ENCODE measurements around the gene GPRC5B.

GPRC5B gene, protein sequence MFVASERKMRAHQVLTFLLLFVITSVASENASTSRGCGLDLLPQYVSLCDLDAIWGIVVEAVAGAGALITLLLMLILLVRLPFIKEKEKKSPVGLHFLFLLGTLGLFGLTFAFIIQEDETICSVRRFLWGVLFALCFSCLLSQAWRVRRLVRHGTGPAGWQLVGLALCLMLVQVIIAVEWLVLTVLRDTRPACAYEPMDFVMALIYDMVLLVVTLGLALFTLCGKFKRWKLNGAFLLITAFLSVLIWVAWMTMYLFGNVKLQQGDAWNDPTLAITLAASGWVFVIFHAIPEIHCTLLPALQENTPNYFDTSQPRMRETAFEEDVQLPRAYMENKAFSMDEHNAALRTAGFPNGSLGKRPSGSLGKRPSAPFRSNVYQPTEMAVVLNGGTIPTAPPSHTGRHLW

DNA sequence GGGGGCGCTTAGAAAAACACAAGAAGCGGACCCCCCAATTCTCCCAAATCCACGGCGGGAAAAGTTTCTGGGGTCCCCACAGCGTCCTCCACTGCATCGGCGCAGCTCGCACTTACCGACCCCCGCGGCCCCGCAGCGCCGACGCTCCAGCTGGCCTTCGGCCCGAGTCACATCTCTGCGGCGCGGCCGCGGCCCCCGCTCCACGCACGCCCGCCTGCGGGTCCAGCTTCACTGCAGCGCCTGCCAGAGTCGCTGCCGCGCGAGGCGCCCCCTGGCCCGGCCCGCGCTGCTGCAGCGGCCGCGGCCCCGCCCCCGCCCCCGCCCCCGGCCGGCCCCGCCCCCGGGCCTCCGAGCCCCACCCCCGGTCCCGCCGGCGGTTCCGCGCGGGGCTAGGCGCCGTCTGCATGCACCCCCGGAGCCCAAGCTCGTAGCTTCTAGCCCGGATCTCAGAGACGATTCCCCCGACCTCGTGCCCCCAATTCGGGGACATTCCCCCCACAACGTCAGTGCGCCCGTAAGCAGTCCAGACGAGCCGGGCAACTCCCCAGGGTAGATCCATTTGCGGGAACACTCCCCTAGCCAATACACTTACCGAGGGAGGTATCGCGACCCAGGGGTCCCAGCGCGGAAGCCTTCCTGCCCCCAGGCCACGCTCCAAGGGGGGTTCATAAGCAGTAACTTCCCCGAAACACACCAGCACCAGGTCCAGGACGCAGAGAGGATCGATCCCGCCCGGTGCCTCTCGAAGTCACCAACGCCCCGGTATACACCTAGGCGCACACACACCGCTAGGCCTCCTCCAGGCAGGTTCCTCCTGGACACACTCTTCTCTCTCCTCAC is at the start of gene GPRC5B:
Gene GPRC5B, minus strand, starts transcription at position 238 of the 840 bp plus-strand sequence. CDS start 12,003 bp downstream, outside the sequence.
- DNase-seq (ENCODE audit: low spot score) = peak; percentile 87

DNA sequence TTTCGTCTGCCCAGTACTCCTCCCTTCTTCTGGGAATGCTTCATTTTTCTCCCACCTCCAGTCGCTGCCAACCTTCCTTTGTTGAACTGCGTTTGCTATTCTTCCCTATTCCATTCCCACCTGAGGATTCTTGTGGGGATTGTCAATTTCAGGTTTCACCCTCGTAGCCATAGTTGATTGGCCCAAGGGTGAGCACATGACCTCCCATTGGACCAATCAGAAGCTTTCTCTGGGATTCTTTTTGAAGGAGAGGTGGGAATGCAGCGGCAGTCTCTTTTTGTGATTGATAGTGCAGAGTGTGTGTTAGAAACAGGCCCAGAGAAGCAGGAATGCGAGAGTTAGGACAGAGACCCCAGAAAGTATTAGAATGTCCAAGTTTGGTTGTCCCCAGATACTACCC is 49.1 kb upstream of the GPRC5B start:
- DNase-seq (ENCODE audit: low spot score) = no peak

DNA sequence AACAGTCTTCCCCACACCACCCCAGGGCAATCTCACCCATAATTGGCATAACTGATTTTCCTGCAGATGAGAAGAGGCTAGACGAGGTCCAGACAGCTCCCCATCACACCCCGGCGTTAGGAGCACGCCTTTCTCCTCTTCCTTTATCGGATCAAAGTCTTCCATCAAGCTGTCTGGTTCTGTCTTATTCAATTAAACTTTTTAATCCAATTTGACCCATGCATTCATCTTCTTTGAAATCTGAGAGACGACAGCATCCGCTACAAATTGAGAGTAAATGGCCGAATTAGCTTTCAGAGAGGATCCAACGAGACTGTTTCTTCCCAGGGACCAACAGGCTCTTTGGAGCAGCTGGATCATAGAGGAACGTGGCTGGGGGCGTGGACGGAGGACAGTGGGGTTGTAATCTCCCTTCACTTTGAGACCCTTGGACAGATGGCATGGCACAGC is 44.4 kb upstream of the GPRC5B start:
- no peak for DNase-seq (ENCODE audit: low spot score)

DNA sequence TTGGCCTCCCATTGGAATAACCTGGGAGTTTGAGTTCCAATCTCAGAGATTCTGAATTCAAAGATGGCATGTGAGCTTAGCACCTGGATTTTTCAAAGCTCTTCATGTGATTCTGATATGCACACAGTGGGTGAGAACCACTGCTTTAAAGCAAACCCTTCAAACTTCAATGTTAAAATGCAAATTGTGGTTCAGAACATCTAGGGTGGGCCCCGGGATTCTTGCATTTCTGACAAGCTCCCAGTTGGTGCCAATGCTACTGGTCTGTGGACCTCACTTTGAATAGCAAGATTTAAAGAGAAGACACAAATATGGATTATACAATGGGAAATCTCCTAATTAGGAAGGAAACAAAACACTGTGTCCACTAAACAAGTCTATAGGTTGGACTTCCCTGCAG is 43.8 kb upstream of the GPRC5B start:
- no peak for DNase-seq (ENCODE audit: low spot score)

DNA sequence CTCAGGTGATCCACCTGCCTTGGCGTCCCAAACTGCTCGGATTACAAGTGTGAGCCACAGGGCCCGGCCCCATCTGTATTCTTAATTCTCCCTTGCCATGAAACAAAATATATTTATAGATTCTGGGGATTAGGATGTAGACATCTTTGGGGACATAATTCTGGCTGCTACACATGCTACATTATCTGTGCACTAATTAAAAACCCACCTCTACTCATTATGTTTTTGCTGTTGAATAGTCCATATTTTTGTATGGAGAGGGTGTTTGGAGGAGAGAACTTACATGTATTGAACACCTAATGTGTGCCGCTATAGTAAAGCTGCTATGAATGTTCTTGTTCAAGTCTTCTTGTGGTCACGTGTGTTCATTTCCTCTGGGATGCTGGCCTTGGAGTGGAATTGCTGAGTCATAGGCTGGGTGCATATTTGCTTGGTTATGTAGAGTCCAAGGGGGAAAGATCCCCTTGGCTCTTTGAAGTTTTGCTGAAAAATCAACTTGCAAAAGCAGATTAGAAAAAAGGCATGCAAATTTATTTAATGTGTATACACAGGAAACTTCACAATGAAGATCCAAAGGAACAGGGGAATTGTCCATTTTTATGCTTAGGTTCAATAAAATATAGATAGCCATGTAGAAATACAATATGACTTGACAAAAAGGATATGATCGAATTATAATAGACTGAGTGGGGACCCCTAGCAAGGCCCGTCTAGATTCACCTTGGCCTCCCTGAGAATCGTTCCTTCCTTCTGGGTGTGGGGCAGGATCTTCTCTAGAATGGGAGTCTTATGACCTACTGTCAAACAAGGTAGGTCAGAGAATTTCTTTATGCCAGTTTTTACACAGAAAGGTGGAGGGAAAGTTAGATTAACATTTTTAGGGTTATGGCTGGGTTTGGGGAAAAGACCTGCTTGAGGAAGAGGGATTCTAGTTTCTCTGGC is 42.1 kb upstream of the GPRC5B start:
- DNase-seq (ENCODE audit: low spot score) = peak; percentile 54

DNA sequence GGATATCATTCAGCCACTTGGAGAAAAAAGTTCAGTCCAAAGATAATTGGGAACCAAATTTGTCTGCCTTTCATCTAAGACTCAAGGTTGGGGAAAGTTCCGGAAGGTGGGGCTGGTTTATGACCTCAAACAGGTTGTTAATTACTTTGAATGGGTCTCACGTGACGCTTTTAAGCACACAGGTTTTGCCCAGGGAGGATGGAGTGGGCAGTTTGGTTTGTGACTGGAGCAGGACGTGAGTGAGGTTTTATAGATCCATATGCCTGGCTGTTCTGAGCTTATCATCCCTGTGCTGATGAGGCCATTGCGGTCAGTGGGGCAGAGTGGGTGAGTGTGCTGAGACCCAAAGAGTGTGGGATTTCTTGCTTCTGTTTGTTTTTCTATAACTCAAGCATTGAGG is 38.7 kb upstream of the GPRC5B start:
- no peak for DNase-seq (ENCODE audit: low spot score)

DNA sequence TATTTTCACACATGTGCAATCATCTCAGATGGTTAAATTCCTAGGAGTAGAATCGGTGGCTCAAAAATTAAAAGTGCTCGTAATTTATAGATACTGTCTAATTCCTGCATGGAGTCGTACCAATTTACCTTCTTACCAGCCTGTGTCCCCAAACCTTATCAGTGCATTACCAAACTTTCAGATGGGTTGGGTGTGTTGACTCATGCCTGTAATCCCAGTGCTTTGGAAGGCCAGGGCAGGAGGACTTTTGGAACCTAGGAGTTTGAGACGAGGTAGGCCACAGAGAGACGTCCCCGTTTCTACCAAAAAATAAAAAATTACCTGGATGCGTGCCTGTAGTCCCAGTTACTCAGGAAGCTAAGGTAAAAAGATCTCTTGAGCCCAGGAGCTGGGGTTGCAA is 34.5 kb upstream of the GPRC5B start:
- no peak for DNase-seq (ENCODE audit: low spot score)

DNA sequence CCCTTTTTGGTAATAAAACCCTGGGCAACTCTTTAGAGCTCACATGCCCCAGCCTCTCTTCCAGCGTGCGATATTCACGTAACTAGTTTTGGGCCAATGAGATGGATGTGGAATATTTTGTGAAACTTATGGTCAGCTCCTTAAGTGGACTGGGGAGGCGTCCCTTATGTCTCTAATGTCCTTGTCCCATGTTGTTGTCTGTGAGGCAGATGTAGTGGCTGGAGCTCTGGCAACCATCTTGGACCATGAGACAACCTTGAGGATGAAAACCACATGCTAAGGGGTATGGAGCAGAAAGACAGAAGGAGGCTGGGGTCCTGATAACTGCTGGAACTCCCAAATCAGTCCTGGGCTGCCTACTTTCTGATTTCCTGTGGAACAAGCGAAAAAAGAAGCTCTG is 31.4 kb upstream of the GPRC5B start:
- no peak for DNase-seq (ENCODE audit: low spot score)

DNA sequence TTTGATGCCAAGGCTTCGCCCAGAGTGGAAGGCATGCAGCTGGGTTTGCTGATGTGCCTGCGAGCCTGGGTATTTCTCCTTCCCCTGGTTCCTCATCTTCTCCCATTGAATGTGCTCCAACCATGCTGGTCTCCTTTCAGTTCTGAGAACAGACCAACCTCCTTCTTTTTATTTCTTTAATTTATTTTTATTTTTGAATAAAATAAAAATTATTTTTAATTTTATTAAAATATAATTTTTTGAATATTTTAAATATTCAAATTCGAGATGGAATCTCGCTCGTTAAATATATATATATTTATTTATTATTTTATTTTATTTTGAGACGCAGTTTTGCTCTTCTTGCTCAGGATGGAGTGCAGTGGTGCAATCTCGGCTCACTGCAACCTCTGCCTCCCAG is 30.2 kb upstream of the GPRC5B start:
- no peak for DNase-seq (ENCODE audit: low spot score)

DNA sequence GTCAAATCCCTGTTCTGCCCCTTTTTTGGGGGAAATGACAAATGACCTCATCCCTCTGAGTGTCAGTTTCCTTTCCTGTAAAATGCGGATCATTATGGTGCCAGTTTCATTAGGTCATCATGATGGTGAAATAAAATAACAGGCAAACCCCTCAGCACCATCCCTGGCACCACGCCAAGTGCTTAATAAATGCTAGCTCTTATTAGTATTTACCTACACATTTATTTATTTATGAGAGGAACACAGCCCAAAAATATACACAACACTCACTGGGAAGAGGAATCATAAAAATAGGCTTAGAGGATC is 28.6 kb upstream of the GPRC5B start:
- no peak for DNase-seq (ENCODE audit: low spot score)

DNA sequence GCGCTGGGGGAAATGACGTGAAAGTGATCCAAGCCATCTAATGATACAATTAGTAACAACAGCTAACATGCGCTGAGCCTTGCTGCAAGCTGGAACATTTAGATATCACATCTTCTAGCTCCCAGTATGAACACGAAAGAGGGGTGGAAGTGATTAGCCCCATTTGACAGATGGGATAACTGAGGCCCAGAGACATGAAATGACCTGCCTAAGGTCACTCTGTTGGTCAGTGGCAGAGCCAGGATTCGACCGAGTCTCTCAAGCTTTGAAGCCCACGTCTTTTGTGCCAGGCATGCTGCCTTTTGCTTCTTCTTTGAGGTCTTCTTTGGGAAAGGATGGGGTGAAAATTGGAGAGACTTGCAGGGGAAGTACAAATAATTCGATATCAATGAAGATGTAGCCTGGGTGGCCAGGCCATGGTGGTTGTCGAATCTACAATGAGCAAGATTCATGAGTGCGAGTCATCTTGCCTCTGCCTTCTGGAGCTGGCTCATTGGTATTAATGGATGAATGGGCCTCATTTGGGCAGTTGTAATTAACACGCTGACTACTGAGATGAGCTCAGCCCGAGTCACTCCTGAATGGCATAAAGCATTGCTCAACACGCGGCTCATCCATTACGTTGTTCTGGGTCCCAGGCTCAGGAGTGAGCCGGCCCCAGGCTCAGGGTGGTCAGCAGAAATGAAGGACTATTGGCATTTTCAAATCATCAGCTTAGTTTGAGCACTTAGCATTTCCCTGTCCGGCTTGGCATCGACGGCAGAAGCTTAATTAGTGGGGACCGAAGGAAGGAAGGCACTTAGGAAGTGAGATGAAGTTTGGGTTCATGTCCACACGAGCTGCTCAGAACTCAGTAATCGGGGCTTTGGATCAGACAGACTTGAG is 28.0 kb upstream of the GPRC5B start:
- peak; percentile 33 for DNase-seq (ENCODE audit: low spot score)

DNA sequence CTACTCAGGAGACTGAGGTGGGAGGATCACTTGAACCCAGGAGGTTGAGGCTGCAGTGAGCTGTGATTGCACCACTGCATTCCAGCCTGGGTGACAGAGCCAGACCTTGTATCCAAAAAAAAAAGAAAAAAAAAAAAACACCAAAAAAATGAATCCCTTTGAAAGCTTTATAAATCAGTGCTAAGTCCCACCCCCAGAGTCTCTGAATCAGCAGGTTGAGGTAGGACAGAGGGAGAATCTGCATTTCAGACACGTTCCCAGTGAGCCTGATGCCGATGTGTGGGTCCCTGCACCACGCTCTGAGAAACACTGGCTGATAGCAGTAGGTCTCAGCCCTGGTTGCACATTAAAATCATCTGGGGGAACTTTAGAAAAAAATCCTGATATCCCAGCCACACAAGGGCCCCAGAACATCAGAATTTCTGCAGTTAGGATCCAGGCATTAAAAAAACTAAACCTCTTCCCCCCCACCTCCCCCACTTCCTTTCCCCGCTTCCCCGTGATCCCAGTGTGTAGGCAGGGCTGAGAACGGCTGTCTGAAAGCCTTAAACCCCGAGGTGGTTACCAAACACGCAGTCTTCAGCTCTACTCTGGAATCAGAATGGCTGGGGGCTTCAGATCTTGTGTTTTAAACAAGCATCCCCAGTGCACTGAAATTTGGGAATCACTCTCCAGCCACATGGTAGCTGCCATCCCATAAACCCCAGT is 27.3 kb upstream of the GPRC5B start:
- DNase-seq (ENCODE audit: low spot score) = no peak

DNA sequence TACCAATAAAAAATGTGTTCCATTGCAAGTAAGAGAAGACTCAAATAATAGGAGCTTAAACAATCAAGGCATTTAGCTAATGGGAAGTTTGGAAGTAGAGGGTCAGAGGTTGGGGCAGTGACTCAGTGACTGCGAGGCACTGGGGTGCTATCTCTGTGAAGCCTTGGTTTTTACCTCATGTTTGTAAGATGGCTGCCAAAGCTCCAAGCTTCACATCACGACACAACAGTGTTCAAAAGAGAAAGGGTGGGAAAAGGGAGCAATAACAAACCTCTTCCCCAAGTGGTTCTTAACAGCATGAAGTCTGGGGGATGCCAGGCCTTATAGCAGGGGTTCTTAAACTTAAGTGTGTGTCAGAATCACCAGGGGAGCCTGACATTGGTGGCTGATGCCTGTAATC is 26.6 kb upstream of the GPRC5B start:
- no peak for DNase-seq (ENCODE audit: low spot score)

DNA sequence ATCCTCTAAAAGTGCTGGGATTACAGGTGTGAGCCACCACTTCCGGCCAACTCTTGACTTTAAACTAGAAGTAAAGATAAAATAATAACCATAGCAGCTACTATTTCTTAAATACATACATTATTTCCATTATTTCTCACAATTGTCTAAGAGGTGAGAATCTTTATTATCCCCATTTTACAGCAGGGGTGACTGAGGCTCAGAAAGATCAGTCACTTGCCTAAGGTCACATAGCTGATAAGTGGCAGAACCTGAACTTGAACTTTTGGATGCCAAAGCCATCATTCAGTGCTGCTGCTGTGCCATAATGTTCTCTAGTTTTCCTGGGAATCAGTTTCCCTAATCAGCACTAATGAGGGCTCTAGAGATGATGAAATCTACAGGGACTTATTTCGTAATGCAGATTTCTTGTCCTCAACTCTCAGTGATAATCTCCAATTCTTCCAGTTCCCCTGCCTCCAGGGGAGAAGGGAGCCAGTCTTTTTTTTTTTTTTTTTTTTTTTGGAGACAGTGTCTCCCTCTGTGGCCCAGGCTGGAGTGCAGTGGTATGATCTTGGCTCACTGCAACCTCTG is 25.2 kb upstream of the GPRC5B start:
- DNase-seq (ENCODE audit: low spot score) = no peak

DNA sequence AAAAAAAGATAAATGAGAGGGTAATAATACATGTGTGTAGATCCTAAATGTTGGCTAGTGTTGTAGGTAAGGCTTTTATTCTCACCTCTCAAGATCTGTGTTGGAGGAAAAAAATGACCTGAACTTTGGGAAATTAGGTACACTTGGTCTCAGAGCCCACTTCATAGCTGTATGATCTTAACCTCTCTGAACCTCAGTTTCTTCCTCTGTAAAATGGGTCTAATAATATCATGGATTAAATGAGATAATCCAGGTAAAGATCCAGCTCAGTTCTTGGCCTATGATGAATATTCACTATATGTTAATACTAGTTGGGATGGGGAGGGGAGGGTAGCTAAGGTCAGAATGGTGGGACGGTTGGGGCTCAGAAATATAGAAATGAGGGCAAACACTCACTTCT is 24.3 kb upstream of the GPRC5B start:
- DNase-seq (ENCODE audit: low spot score) = no peak

DNA sequence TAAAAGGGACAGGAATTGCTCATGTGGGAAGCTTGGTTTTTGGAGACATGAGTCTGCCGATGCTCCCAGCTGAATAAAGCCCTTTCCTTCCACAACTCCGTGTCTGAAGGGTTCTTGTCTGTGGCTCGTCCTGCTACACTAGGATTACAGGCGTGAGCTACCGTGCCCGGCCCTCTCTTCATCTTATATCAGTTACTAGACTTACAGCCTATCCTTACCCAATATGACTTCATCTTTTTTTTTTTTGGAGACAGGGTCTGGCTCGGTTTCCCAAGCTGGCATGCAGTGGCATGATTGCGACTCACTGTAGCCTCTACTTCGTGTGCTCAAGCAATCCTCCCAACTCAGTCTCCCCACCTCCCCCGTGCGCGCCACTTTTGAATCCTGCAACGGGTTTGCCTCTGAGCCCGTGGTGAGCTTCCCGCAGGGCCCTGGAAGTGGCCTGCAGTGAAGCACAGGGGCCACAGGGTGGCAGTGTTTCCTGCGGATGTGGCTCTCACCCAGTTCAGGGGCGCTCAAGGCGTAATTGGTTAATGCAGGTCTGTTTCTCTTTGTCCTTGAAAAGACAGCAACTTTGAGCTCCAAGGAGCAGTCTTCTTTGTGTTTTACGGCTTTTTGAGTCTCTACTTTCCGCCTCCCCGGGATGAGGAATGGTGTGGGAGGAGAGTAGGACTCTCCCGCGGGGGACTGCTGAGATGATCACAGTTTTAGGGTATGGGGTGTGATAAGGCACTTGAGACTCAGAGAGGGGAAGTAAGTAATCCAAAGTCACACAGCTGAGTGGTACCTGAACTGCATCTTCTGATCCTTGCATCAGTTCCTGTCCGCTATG is 22.7 kb upstream of the GPRC5B start:
- DNase-seq (ENCODE audit: low spot score) = peak; percentile 83

DNA sequence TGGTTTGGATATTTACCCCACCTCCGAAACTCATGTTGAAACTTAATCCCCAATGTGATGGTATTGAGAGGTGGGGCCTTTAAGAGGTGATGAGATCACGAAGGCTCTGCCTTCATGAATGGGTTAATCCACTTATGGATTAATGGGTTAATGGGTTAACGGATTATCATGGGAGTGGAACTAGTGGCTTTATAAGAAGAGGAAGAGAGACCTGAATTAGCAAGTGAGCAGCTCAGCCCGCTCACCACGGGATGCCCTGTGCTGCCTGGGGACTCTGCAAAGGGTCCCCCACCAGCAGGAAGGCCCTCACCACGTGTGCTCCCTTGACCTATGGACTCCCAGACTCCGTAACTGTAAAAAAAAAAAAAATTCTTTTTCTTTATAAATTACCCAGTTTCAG is 16.5 kb upstream of the GPRC5B start:
- no peak for DNase-seq (ENCODE audit: low spot score)

DNA sequence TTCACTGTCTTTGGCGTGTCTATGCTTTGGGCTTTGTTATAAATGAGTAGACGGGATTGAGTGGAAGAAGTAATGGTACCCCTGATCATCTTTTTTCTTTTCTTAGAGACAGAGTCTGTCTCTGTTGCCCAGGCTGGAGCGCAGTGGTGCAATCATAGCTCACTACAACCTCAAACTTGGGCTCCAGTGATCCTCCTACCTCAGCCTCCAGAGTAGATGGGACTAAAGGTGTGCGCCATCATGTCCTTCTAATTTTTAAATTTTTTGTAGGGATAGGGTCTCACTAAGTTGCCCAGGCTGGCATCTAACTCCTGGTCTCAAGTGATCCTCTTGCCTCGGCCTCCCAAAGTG is 14.9 kb upstream of the GPRC5B start:
- DNase-seq (ENCODE audit: low spot score) = no peak

DNA sequence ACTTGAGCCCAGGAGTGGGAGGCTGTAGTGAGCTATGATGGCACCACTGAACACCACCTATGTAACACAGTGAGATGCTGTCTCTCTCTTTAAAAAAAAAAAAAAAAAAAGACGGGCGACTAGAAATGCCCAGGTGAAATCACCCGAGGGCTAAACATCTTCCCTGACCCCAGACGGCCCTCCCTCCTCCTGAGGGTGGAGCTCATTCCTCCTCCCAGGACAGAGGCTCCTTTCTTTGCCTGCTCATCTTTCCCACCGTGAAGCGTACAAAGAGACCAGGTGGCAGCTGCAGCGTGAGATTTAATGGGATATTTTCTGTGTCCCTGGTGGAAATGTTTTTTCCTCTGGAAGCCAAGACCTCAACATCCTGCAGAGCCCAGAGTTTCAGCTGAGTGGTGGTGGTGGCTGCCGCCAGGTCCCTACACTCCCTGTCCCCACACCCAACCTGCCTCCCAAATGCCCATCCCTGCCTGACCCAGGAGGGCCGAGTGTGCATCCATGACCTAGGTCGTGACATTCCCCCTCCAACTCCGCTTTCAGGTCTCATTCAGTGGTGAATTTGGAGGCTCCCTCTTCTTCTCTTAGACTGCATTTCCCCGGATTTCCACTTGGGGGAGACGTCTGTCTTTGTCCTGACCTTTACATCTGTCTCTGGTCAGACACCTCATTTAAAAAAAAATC is 14.4 kb upstream of the GPRC5B start:
- peak; percentile 57 for DNase-seq (ENCODE audit: low spot score)

Data from AG08396 (cell line).